ENCODE measurements around the gene RAPGEF1.

The RAPGEF1 gene

DNA sequence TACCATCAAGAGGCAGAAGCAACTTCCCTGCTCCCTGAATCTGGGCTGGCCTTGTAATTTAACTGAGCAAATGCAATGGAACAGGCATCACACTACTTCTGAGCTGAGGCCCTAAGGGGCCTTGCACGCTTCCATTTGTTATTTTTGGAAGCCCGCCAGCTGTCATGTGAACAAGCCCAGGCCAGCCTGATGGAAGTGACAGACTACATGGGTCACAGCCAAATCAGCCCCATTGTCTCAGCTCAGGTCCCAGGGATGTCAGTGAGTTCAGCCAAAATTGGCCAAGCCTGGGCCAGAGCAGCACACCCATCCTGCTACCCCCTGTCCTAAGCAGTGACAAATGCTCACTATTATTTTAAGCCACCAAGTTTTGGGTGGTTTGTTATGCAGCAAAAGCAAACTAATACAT lies 121.8 kb downstream of the RAPGEF1 start:
- peaks cover 19% of the 10 kb centered on the region; the same call in 1 of the 2 replicates for H3K36me3 ChIP-seq (replicated peaks; ENCODE audit: insufficient read depth, low read length)
- no peak overlapping the region for H3K4me3 ChIP-seq (ENCODE audit: low read length)
- no peak for DNase-seq
- no peak overlapping the region for H3K4me2 ChIP-seq (ENCODE audit: low read depth, low read length)
- H2AFZ ChIP-seq (ENCODE audit: low read length): no peak overlapping the region
- no peak overlapping the region for H3K27ac ChIP-seq (ENCODE audit: low read length)
- H3F3A ChIP-seq (ENCODE audit: insufficient read depth, low read length): no peaks in the 10 kb centered on the region
- H4K20me1 ChIP-seq (ENCODE audit: insufficient read depth, low read length): no peaks in the 10 kb centered on the region
- no peaks in the 10 kb centered on the region for H3K9me2 ChIP-seq (replicated peaks; ENCODE audit: insufficient read depth, low read length)
- no peaks in the 10 kb centered on the region for H3K27me3 ChIP-seq (replicated peaks; ENCODE audit: insufficient read depth, low read length)
- H3K9ac ChIP-seq (ENCODE audit: low read length): no peak overlapping the region
- no peaks in the 10 kb centered on the region for H3K9me3 ChIP-seq (replicated peaks; ENCODE audit: insufficient read depth, low read length)
- H3K79me2 ChIP-seq (ENCODE audit: low read length): peaks cover 8% of the 10 kb centered on the region; the same call in 1 of the 2 replicates
- H3K4me1 ChIP-seq (ENCODE audit: low read length): no peaks in the 10 kb centered on the region
- TF ChIP-seq EZH2phosphoT487 (IDR thresholded peaks at IDR 0.05; ENCODE audit: low read length) (no peak), EZH2 (optimal IDR thresholded peaks at IDR 0.05; ENCODE audit: low read depth, low read length) (no peak)
- TF ChIP-seq, protein P1, sequence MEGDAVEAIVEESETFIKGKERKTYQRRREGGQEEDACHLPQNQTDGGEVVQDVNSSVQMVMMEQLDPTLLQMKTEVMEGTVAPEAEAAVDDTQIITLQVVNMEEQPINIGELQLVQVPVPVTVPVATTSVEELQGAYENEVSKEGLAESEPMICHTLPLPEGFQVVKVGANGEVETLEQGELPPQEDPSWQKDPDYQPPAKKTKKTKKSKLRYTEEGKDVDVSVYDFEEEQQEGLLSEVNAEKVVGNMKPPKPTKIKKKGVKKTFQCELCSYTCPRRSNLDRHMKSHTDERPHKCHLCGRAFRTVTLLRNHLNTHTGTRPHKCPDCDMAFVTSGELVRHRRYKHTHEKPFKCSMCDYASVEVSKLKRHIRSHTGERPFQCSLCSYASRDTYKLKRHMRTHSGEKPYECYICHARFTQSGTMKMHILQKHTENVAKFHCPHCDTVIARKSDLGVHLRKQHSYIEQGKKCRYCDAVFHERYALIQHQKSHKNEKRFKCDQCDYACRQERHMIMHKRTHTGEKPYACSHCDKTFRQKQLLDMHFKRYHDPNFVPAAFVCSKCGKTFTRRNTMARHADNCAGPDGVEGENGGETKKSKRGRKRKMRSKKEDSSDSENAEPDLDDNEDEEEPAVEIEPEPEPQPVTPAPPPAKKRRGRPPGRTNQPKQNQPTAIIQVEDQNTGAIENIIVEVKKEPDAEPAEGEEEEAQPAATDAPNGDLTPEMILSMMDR (IDR thresholded peaks at IDR 0.05; ENCODE audit: low read length): no peak

DNA sequence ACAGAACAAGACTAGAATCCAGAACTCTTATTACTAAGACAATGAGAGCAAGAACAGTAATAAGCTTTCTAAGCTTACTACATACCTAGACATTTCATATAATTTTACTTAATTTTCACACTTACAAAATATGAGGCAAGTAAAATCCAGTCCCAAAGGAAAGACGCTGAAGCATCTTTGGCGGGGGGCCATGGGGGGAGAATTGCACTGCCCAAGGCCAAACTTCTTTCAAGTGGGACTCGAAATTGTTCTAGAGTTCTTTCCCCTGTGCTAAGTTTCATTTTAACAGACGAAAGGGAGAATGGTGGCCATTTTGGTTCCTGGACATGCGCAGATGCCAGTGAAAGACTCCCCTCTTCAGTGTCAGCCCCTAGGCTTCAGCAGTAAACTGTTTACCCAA lies 122.3 kb downstream of the RAPGEF1 start:
- Histone ChIP-seq H3K4me1 (ENCODE audit: low read length) (no peaks in the 10 kb centered on the region), H3F3A (ENCODE audit: insufficient read depth, low read length) (no peaks in the 10 kb centered on the region), H3K9me2 (replicated peaks; ENCODE audit: insufficient read depth, low read length) (no peaks in the 10 kb centered on the region), H3K9me3 (replicated peaks; ENCODE audit: insufficient read depth, low read length) (no peaks in the 10 kb centered on the region), H3K79me2 (ENCODE audit: low read length) (peaks cover 8% of the 10 kb centered on the region), H3K27me3 (replicated peaks; ENCODE audit: insufficient read depth, low read length) (no peaks in the 10 kb centered on the region), H3K27ac (ENCODE audit: low read length) (no peak overlapping the region), H3K9ac (ENCODE audit: low read length) (no peak overlapping the region), H3K4me2 (ENCODE audit: low read depth, low read length) (no peak overlapping the region), H4K20me1 (ENCODE audit: insufficient read depth, low read length) (no peaks in the 10 kb centered on the region), H3K4me3 (ENCODE audit: low read length) (no peak overlapping the region), H3K36me3 (replicated peaks; ENCODE audit: insufficient read depth, low read length) (peaks cover 19% of the 10 kb centered on the region; the same call in 1 of the 2 replicates), H2AFZ (ENCODE audit: low read length) (no peak overlapping the region)
- DNase-seq: no peak
- TF ChIP-seq EZH2 (optimal IDR thresholded peaks at IDR 0.05; ENCODE audit: low read depth, low read length): no peak
- TF ChIP-seq, protein P1 (IDR thresholded peaks at IDR 0.05; ENCODE audit: low read length): no peak
- no peak for TF ChIP-seq EZH2phosphoT487 (IDR thresholded peaks at IDR 0.05; ENCODE audit: low read length)

DNA sequence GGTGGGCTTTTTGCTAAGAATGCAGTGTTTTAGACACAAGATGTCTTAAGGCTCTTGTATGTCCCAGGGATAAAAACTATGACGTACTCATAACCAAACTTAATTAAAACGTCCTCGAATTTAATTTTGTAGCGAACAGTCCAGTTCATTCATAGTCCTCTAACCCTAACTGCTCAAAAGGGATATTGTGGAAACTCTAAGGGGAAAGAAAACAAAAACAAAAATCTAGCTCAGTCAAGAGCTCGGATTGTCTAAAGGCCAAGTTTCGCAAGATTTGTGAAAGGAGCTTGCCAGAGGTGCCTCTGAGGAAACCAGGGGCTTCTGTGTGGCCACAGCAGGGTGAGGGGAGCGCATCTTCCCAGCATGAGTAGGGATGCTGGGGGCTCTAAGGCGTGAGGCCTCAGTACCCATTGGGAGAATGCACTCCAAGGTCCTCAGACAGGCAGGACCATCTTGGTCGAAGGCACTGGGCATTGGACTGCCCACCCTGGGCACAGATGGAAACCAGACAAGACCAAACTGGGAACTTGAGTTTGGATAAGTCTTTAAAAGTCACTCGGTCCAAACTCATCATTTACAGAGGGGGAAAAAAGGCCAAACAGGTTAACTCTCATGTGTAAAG lies 122.8 kb downstream of the RAPGEF1 start:
- Histone ChIP-seq H3K4me1 (ENCODE audit: low read length) (no peaks in the 10 kb centered on the region), H3K79me2 (ENCODE audit: low read length) (peaks cover 10% of the 10 kb centered on the region), H3K36me3 (replicated peaks; ENCODE audit: insufficient read depth, low read length) (peaks cover 15% of the 10 kb centered on the region; the same call in 1 of the 2 replicates), H3K27me3 (replicated peaks; ENCODE audit: insufficient read depth, low read length) (no peaks in the 10 kb centered on the region), H3F3A (ENCODE audit: insufficient read depth, low read length) (no peaks in the 10 kb centered on the region), H3K9me2 (replicated peaks; ENCODE audit: insufficient read depth, low read length) (no peaks in the 10 kb centered on the region), H3K4me2 (ENCODE audit: low read depth, low read length) (no peak overlapping the region), H3K27ac (ENCODE audit: low read length) (no peak overlapping the region), H3K4me3 (ENCODE audit: low read length) (no peak overlapping the region), H3K9me3 (replicated peaks; ENCODE audit: insufficient read depth, low read length) (no peaks in the 10 kb centered on the region), H4K20me1 (ENCODE audit: insufficient read depth, low read length) (no peaks in the 10 kb centered on the region), H2AFZ (ENCODE audit: low read length) (no peak overlapping the region), H3K9ac (ENCODE audit: low read length) (no peak overlapping the region)
- DNase-seq: no peak
- TF ChIP-seq, protein P1 (IDR thresholded peaks at IDR 0.05; ENCODE audit: low read length): no peak
- TF ChIP-seq EZH2 (optimal IDR thresholded peaks at IDR 0.05; ENCODE audit: low read depth, low read length): no peak
- no peak for TF ChIP-seq EZH2phosphoT487 (IDR thresholded peaks at IDR 0.05; ENCODE audit: low read length)
